Astrocyte of the spinal cord (primary cell): Measurements from ENCODE around the gene ACSS3.
A peak's percentile ranks its signal among the peaks of the same experiment; 100 is the strongest.

ENCODE experiments used
- DNase-seq: peaks from one replicate; pipeline ENCODE4 v3.0.0; 2011; ENCODE audit warnings: low read depth, low spot score
- H3K4me3 ChIP-seq: 2 replicates; pipeline ENCODE4 v1.5.1; 2011; ENCODE audit warnings: low read depth, mild to moderate bottlenecking, low read length, moderate library complexity
- CTCF ChIP-seq: IDR thresholded peaks from 2 replicates; pipeline ENCODE4 v1.5.1; 2012; ENCODE audit warnings: low read depth, mild to moderate bottlenecking, low read length, inconsistent platforms
- in situ Hi-C: cut with HindIII; loops from 2 replicates; pipeline ENCODE4 v1.10.0; 2017; ENCODE audit warnings: low sequenced_read_pairs

The ACSS3 gene

DNA sequence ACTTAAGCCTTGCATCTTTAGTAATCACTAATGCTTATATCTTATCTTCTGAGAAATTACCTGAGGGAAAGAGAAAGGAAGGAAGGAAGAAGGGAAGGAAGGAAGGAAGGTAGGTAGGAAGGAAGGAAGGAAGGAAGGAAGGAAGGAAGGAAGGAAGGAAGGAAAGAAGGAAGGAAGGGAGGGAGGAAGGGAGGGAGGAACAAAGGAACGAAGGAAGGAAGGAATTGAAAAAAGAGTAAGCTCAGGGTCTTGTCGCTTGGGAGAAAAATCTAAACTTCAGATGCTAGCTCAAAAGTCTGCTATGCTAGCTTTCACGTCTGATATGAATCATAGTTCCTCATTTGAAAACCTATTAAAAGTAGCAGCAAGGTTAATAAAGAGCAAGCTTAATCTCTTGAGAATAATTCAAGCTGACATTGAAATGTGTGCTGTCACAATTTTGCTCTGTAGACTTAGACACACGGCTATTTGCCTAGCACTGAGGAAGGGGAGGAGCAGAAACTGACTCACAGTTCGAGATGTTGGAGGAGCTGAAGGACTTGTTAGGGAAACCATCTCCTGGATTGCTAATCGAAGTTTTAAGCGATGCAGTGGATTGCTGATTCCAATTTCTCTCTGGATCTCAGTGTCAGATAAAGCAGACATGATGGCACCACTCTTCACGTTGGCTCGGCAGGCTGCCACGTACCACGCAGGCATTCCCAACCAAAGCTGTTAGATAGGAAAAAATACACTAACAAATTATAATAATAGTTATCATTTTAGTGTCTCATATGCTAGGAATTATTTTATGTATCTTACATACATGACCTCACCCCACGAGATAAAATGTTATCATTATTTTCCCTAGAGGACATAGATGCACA lies 216.7 kb downstream of the ACSS3 start:
- no peak for DNase-seq

GRCh38 chr12:81295251-81295650 lies 217.4 kb downstream of the ACSS3 start:
- DNase-seq, result no peak
- no peak for TF ChIP-seq CTCF
- in situ Hi-C loops, result no loop called here
- no peak overlapping the region for H3K4me3 ChIP-seq

More for the DNA sequence above, 216.7 kb downstream of the ACSS3 start:
- no peak for TF ChIP-seq CTCF
- no peak overlapping the region for H3K4me3 ChIP-seq
- in situ Hi-C loops, result no loop called here

- no peak for TF ChIP-seq CTCF
- H3K4me3 ChIP-seq, result no peak overlapping the region
- peak; percentile 85 for DNase-seq
- in situ Hi-C loops, result no loop called here
Observed at GRCh38 chr12:81296556-81297305, 218.9 kb downstream of the ACSS3 start.

GRCh38 chr12:81297601-81298000 lies 219.7 kb downstream of the ACSS3 start:
- in situ Hi-C loops, result no loop called here
- H3K4me3 ChIP-seq, result no peak overlapping the region
- DNase-seq, result no peak
- no peak for TF ChIP-seq CTCF

DNA sequence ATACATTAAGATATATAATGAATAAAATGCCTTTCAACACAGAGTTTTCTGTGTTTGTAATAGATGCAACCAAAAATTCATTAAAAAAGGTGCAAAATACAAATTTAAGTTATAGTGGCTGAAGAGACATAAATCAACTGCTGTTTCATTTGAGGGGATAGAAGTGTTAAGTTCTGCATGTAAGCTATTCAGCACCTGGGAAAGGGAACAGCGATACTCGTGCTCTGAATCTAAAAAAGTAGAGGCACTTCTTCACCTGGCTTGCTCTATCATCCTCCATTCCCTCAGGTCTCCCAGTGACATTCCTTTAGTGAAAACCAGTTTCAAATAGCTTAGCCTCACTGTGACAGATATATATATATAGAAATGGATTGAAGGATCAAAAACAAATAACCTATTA lies 222.6 kb downstream of the ACSS3 start:
- no peak for DNase-seq
- TF ChIP-seq CTCF, result no peak
- in situ Hi-C loops, result no loop called here
- H3K4me3 ChIP-seq, result no peak overlapping the region

DNA sequence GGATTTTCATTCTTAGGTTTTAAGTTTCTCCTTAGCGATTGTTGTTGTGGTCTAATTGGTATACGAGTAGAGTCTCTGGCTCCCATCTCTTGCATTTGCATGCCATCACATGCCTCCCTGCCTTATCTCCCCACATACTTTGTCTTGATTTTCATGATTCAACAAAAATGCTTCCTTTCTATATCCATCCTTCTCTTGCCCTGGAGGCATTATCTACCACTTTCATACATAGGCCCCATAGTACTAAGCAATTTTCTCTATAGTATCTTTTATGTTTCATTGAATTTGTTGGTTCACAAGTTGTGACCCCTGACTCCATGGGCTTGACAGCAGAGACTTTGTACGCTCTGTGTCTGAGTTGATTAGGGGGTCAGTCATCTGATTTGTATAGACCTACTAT lies 226.1 kb downstream of the ACSS3 start:
- H3K4me3 ChIP-seq, result no peak overlapping the region
- no peak for TF ChIP-seq CTCF
- in situ Hi-C loops, result no loop called here
- DNase-seq, result no peak
